ENCODE measurements around the gene CFAP69.
"Not testable (repeated sequence)": the region's sequence is repeated elsewhere in the genome, so short reads cannot be mapped to it uniquely, and the experiment has no call there.

Gene CFAP69

DNA sequence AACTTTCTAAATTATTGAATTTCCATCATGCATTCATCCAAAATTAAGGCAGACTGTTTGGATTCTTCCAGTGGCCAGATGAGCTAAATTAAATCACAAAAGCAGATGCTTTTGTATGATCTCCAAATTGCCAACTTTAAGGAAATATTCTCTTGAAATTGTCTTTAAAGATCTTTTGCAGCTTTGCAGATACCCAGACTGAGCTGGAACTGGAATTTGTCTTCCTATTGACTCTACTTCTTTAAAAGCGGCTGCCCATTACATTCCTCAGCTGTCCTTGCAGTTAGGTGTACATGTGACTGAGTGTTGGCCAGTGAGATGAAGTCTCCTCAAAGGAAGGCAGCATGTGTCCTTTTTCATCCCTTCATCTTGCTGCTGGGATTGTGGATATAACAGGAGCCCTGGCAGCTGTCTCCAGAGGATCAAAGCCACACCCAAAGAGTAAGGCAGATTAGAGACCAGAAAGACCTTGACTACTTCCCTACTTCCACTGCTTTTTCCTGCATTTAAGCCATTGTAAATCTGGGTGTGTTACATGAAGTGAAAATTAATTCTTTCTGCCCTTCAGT, 8.2 kb upstream of the CFAP69 start:
- no peak for DNase-seq

DNA sequence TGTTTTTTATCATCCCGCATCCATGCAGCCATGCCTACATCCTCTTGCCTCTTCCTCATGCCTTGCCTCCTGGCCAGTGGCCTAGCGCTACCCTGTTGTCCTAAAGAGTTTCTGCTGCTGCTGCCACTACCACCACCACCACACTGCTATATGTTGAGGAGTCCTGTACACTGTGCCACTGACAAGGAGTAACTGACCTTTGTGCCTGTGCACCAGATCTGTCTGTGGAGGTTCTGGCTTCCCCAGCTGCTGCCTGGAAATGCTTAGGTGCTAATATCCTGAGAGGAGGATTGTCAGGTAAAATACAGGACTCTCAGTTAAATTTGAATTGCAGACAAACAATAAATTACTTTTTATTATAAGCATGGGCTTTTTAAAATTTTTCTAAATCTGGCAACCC, 7.0 kb upstream of the CFAP69 start:
- no peak for DNase-seq

DNA sequence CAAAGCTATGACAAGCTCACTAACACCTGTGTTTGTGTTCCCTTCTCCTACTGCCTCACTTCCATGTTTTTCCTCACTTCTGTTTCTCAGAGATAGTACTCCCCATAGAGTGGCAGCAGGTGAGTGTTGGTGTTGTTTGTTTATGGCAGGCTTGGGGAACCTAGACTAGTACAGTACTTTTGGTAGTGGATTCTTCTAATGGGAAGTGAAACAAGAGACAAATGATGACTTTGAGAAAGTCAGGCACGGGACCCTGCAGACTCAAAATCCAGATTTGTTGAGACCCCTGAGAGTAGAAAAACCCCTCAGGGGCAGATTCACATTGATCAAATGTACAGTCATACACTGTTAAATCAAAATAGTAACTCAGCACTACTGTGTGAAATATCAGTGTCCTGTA, 6.4 kb upstream of the CFAP69 start:
- DNase-seq, result no peak

DNA sequence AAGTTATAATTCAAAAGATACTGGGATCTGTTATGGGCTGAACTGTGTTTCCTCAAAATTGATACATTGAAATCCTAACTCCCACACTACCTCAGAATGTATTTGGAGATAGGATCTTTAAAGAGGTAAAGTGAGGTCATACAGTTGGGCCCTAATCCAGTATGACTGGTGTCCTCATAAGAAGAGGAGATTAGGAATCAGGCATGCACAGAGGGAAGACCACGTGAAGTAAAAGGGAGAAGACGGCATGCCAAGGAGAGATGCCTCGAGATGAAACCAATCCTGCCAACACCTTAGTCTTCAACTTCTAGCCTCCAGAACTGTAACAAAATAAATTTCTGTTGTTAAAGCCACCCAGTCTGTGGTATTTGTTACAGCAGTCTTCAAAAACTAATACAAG, 5.9 kb upstream of the CFAP69 start:
- no peak for DNase-seq

DNA sequence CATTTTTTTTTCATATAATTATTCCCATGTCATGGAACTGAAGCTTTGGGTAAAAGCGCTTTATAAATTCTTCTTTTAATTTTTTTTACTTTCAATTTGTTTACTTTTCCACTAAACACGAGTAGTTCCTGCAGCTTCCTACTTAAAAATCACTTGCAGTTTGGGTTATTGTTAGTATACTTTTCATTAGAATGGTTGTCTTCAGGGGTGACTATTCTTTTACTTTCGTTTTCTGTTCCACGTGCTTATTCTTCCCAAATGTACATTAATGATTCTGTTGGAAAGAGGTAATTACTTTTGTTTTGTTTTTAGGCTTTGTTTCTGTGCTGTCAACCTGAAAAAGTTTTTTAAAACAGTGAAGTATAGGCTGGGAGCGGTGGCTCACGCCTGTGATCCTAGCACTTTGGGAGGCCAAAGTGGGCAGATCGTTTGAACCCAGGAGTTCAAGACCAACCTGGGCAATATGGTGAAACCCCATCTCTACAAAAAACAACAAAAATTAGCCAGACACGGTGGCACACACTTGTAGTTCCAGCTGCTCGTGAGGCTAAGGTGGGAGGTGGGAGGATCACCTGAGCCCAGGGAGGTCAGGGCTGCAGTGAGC, 5.2 kb upstream of the CFAP69 start:
- DNase-seq, result no peak

DNA sequence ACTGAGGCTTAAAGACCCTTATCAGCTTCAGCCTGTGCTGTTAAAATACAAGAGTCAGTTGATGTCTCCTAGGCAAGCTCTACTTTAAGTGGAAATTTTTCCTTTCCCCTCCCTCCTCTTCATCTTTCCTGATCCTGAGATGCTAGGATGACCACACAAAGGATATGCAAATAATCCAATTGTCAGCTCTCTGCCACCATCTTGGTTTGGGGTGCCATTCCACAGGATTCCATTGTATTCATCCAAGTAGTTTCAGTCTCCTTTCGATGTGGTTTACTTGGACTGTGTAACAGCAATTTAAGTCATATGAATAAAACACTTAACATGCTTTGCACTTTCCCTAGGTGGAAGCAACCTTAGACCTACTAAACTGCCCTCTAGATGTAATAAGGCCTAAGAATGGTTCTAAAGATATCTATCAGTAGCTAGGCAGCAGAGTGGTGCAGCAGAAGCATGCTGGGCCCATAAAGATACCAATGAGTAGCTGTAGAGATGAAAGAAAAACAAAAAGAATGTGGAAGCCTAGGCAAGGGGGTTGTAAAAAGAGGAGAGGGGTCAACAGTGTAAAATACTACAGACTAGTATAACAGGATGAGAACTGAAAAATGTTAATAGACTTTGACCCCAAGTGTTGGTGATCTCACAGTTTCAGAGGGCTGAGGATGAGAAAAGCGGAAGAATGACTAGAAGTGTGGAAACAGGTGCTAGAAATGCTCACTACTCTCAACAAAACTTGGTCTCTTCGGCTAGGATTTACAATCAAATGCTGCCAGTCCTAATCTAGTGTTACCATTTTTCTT, 2.4 kb upstream of the CFAP69 start:
- DNase-seq, result no peak

DNA sequence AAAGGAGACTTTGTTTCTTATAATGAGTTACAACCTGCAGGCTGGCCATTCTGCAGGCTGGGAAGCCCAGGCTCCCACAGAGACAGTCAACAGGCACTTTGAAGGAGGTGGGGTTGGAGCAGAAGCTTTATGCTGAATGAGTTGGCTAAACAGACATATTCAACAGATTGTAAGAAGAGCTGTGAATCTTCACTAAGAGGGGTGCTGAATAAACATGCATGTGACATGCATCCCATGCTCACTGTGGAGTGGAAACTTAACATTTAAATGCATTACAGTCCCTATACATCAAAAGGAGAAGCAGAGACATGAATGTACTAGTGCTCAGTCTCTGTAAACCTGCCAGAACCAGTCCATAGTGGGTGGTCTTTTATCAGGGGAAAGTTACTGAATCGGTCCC, 1.4 kb upstream of the CFAP69 start:
- DNase-seq, result no peak

DNA sequence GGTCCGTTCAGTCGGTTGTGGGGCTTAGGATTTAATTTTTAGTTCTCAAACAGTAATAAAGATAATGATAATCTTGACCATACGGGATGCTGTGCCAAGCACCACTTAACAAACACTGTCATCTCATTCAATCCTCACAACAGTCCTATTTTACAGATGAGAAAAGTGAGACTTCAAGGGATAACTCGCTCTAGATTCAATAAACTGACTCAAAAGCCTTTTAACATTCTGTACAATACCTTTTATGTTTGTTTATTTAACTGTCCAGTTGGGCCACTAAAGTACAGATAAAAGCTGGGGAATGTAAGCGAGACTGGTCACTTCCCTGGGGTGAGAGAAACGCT, 437 bp upstream of the CFAP69 start:
- no peak for DNase-seq

DNA sequence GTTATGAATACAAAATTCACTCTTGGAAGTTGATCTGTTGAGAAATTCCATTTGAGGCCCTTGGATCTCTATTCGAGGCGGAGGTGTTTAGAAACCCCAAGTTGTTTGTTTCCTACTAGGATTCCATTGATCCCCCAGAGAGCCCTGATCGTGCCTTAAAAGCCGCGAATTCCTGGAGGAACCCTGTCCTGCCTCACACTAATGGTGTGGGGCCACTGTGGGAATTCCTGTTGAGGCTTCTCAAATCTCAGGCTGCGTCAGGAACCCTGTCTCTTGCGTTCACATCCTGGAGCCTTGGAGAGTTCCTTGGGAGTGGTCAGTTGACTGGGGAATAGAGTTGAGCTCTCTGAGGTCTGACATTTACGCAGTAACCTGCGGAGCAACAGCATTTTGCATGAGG, 1.2 kb downstream of the CFAP69 start:
- DNase-seq, result no peak

DNA sequence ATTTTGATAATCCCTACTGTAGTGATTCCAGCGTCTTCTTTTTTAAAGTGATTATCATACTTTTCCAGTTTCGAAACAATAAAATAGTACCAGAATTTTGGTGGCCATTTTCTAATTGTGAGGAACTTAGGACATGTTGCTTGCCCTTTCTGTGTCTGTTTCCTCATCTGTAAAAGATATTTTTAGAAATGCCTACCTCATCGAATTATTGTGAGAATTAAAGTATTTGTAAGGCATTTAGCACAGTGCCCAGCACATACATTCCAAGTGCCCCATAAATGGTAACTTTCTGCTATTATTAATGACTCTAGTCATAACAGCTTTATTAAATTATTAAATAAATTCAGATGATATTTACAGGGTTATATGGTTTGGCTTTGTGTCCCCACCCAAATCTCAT, 3.7 kb downstream of the CFAP69 start:
- DNase-seq, result no peak

DNA sequence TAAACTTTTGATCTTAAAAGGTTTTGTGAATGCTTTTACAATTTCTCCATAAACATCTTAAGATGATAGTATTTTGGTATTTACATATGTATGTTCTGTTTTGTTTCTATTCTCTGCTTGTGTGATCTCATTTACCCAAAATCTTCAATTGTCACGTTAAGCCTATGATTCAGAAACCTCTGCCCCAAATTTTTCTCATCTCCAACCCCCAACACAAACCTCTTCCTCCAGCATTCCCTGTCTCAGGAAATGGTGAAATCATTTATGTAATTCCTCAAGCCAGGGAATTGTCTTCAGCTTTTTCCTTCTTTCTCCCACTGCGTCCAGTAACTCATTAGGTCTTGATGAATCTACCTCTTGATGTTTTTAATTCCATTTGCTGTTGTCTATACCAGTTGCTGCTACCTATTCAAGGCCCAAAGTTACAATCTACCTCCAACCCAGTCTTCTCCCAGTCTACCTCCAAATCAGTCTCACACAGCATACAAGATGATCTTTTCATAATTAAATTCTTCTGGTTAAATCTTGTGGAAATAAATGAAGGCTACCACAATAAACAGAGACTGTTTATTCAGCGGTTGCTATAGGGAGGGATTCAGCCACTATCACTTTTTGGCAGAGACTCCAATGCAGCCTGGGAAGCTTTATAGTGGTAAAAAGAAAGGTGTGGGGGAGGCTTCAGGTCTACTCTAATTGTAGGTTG, 5.8 kb downstream of the CFAP69 start:
- DNase-seq, result no peak

DNA sequence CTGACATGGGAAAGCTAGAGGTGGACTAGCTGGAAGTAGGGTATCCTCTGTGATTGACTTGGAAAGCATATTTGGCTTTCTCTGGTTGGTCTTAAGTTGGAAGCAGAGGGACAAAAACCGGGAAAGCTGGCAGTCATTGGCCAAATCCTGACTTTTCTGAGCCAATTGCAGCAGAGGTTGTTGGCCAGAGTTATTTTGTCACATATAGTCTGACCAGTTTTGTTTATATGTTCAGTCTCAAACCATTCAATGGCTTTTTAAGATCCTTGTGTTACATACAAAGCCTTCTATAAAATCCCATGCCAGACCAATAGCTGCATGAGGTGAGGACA, 6.3 kb downstream of the CFAP69 start:
- DNase-seq, result no peak

DNA sequence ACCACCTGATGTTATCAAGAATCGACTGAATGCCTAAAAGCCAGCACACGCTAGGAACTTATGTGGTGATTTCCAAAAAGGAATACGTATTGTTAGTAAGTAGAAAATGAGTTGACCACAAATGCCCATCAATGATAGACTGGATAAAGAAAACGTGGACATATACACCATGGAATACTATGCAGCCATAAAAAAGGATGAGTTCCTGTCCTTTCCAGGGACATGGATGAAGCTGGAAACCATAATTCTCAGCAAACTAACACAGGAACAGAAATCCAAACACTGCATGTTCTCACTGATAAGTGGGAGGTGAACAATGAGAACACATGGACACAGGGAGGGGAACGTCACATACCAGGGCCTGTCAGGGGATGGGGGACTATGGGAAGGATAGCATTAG, 11.0 kb downstream of the CFAP69 start:
- not testable (repeated sequence) for DNase-seq

DNA sequence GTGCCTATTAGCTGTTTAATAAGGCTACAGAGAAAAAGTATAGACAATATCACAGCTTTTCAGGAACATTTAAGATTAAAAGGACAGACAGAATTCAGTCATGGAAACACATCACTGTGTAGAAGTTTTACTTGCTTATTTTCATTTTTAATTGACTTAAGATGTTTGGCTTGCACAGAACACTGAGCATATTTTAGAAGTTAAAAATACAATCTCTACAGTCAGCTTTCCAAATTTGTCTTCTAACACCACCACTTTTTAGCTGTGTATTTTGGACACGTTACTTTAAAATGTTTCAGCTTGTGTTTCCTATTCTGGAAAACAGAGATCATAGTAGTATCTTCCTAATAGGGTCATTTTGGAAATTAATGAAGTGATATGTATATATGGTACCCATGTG, 11.8 kb downstream of the CFAP69 start:
- DNase-seq, result no peak

DNA sequence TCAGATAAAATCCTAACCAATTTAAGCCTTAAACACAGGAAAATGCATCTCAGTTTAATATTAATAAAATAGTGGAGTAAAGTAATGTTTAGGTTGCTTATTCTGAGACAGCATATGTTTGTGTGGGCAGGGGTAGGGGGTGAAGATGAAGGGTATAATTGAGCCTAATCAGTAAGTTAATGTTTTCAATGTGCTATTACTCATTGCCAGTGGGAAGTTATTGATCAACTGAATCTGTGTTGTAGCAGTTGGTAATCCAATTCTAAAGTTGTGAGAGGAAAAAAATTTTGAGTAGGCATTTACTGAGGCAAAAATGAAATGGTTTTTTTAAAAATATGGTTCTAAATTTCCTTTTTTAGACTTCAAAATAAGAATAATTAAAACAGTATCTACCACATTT, 16.5 kb downstream of the CFAP69 start:
- DNase-seq, result no peak

DNA sequence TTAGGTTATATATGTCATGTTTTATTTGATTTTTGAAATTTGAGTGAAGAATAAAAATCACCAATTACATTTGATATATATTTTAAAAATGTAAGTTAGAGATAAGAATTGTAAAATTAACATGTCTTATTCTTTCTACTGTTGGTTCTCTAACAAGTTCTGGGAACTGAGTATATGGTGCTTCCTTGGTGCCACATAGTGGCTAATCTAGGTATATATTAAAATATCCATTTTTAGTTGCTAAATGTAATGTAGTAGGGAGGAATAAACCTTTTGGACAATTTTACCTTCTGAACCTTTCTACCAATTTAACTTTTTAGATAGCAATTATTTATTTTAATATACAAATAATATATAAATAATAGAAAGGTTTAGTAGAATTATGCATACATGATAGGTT, 17.5 kb downstream of the CFAP69 start:
- peak; percentile 54 for DNase-seq

DNA sequence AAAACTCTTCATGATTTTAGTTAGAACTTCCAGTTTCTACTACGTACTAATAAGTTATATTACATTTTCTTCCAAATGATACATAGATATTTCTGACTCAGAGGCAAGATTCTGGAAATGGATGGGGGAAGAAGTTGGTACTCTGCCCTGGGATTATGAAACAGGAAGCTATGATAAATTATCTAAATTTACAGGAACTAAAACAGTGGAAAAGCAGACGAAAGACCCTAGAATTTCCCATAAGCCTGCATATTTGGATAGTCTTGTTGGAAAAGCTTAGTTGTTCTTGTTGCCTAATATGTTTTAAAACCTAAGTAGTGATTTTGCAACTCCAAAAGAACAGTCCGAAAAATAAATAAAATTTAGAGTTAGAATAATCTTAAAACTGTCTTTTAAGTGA, 21.8 kb downstream of the CFAP69 start:
- peak; percentile 68 for DNase-seq

DNA sequence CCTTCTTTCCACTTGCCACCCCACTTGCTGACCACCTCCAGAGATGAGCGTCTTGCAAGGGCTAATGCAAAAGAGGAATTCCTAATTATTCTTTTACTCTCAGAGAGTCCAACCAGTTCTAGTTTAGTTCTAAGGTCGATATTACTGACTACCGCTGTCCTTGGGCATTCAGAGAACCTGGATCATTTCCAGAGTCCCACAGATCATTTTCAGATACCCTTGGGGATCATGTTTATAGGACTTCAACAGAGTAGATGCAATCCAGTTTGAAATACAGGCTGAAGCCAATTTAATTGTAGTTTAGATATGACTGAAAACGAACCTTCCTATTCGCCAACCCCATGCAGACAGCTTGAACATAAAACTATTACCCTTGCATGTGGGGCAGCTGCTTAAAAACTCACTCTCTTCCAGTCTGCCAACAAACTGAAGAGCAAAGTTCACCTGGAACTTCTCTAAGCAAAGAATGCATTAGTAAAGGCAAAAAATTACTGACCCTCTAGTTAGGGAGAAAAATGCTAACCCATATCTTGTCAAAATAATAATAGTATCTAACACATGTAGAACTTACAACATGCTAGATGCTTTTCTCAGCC, 22.4 kb downstream of the CFAP69 start:
- DNase-seq, result no peak

DNA sequence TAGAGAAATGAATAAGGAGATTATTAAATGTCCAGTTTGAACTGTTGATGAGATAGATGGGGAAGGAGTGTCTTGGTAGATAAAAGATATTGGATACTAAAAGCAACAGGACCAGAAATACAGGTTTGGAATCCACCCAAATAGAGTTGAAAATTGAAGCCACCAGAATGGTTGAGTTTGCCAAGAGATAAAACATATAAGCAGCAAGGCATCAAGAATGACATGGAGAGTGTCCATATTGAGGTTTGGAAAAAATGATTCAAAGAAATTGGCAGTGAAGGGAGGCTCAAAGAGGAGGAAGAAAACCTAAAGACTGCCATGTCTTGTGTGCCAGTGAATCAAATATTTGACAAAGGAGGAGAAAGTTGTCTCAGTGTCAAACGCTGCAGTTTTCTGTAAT, 24.2 kb downstream of the CFAP69 start:
- no peak for DNase-seq

DNA sequence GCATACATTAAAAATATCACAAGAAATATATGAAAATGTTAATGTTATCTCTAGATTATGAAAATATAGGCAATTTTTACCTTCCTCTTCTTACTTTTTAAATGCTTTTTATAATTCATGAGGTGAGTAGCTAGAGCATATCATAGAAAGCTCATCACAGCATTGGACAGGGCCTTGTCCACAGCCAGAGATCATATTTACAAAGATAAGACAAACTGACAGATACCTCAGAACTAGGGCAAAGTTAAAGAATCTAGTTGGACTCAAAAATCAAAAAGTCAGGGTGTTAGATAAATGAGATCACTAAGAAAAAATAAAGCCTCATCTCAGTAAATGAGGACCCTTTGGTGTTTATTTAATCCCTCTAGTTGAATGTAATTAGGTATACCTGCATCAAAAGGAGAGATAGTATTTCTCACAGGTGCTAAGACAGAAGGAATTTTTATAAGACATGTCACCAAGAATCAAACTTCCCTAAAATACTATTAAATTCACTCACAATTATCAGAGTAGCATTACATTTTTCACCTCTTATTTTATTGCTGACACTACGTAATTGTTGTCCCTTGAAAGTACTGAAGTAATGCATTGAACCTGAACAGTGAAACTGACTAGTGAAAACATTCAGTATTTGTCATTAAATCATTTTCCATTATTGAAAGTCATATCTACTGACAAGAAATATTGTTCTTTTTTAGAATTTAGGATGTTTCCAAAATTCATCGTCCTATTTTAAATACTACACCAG, 25.6 kb downstream of the CFAP69 start:
- no peak for DNase-seq

DNA sequence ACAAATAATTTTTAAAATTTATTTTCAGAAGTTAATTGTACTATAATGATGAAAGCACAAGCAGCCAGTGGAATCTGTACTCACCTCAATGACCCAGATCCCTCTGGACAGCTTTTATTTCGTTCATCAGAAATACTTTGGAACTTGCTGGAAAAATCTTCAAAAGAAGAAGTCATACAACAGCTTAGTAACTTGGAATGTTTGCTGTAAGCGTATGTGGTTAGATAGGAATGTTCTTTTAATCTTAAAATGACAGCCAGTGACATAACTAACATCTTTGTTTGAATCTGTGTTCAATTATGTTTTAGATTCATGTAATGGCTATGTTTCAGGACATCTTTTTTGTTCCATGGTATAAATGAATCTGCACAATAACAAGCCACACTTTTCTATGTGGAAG, 26.8 kb downstream of the CFAP69 start:
- DNase-seq, result no peak

DNA sequence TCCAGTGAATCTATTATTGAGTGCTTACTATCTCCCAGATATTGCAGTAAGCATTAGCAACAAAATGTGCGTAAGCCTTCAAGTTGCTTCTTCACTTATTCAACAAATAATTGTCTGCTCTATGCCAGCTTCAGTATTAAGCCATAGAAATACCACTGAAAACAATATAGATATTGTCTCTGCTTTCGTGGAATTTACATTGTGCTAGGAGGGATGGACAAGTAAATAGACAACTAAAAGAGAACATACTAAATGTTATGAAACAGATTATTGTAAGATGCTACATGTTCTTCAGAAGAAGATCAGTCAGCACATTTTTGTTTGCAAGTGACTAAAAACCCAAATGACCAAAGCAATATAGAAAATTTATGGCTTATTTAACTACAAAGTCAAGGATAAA, 27.3 kb downstream of the CFAP69 start:
- no peak for DNase-seq

DNA sequence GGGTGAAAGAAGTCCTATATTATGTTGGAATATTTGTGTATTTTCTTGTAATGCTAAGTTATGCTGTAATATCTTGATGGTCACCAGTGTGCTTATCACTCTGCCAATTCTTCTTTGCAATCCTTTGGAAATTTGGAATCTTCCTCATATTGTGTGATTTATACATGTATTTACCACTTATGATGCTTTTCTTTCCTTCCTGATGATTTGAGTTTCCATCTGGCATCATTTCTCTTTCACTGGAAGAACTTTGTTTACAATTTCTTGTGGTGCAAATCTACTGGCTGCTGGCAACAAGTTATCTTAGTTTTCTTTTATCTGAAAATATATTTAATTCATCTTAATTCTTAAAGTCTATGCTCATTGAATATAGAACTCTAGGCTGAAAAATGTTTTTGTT, 29.2 kb downstream of the CFAP69 start:
- DNase-seq, result no peak
